NCI-H226 (cell line): ENCODE results near the gene RFX2.
"Not testable (repeated sequence)": the region's sequence is repeated elsewhere in the genome, so short reads cannot be mapped to it uniquely, and the experiment has no call there.

Source experiments
- DNase-seq: peaks from one replicate; pipeline ENCODE4 v3.0.0-alpha.2; 2015

Gene RFX2

GRCh38 chr19:6073858-6074708 is 36.2 kb downstream of the RFX2 start:
- DNase-seq: no peak

GRCh38 chr19:6073233-6073632 is 37.1 kb downstream of the RFX2 start:
- DNase-seq: not testable (repeated sequence)

GRCh38 chr19:6071875-6072274 is 38.4 kb downstream of the RFX2 start:
- no peak for DNase-seq

- peak; percentile 75 for DNase-seq
Measured at GRCh38 chr19:6070720-6071485, 39.4 kb downstream of the RFX2 start.

GRCh38 chr19:6070207-6070681 is 40.1 kb downstream of the RFX2 start:
- no peak for DNase-seq

- DNase-seq: no peak
Measured at GRCh38 chr19:6069268-6069791, 41.0 kb downstream of the RFX2 start.

- DNase-seq: no peak
Measured at GRCh38 chr19:6068711-6069110, 41.6 kb downstream of the RFX2 start.

GRCh38 chr19:6067975-6068374 is 42.3 kb downstream of the RFX2 start:
- no peak for DNase-seq

- peak; percentile 79 for DNase-seq
Measured at GRCh38 chr19:6066661-6067646, 43.3 kb downstream of the RFX2 start.

- DNase-seq: peak; percentile 65
Measured at GRCh38 chr19:6065685-6066374, 44.5 kb downstream of the RFX2 start.

- peak; percentile 50 for DNase-seq
Measured at GRCh38 chr19:6064336-6065073, 45.8 kb downstream of the RFX2 start.

- DNase-seq: no peak
Measured at GRCh38 chr19:6063576-6064335, 46.5 kb downstream of the RFX2 start.

- no peak for DNase-seq
Measured at GRCh38 chr19:6062961-6063575, 47.2 kb downstream of the RFX2 start.

GRCh38 chr19:6062274-6062673 is 48.0 kb downstream of the RFX2 start:
- DNase-seq: no peak

- DNase-seq: no peak
Measured at GRCh38 chr19:6061376-6062130, 48.7 kb downstream of the RFX2 start.

- DNase-seq: peak; percentile 95
Measured at GRCh38 chr19:6060600-6061375, 49.5 kb downstream of the RFX2 start.

GRCh38 chr19:6059988-6060599 is 50.2 kb downstream of the RFX2 start:
- no peak for DNase-seq
